Femur (tissue), 1 donor: ENCODE results near the gene IRF9.
"Not testable (repeated sequence)": the region's sequence is repeated elsewhere in the genome, so short reads cannot be mapped to it uniquely, and the experiment has no call there.

Experiments used
- DNase-seq: peaks from one replicate; pipeline ENCODE4 v3.0.0-alpha.2; 2017

IRF9 gene

DNA sequence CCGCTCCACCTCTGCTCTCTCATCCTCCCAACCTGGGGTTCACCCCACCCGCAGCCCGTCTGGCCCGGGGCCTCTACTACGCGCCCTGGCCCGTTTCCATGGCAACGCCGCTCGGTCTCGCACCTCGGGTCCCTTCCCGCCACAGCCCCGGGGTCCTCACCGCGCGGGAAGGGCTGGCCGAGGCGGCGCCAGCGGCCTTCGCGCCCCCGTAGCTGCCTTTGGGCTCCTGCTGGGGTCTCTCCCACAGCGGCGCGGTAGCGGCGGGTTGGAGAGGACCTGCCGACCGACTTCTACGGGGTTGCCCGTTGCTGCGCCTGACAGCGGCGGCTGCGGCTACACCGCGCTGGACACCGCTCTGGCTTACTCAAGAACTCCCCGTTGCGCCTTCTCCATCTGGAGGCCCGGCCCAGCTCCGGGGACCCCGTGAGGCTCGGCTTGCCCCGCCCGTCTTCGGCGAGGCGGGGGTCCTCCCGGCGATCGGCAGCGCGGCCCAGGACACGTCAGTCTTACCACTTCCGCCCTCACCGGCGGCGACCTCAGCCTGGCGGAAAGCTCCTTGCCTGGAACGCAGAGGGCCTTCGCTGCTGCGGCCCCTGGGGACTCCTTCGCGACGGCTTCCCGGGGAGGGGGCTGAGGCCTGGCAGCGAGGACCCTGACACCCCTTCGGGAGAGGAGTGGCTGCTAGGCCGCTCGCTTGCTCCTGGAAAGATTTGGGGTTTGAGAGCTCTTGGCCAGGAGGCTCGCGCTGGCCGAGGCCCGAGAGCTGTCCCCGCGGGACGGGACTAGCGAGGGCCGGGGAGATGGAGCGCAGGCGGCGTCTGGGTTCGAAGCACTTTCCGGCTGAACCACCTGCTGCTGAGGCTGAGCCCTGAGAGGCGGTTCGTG lies 34.4 kb downstream of the IRF9 start, which contains the start of gene TM9SF1:
Gene TM9SF1, minus strand, starts transcription at position 256 of the 885 bp plus-strand sequence. CDS start 422 bp downstream, outside the sequence.
- peak; percentile 94 for DNase-seq

DNA sequence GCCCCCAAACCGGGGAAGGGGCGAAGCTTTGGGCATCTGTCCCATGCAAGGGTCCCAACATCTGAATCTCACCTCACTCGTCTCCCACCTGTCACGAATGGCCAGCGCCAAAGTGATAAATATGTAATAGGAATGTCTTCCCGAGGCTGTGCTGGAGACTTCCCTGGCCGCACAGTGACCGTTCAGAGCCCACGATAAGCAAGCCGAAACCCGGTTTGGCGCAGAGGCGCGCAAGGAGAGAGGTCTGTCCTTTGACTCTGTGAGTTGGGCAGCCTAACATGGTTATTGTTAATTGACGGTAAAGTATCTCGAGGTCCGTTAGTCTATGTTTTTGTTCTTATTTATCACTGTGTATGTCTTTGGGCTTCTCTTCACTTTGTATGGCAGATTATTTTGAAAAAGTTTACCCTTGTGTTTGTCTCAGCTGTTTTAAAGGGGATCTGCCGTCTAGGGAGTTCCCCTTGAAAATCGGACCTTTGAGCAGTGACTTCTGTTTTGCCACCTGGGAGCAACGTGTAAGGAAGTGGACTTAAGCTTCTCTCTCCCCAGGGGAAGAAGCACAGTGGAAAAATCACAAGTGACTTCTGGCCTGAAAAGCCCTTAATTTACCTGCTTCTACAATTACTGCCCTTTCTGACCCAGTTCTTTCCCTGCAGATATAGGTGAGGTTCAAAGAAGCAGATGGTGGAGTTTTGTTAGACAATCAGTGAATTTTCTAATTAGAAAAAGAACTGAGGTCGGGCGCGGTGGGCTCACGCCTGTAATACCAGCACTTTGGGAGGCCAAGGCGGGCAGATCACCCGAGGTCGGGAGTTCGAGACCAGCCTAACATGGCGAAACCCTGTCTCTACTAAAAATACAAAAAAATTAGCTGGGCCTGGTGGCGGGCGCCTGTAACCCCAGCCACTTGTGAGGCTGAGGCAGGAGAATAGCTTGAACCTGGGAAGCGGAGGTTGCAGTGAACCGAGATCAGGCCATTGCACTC lies 35.3 kb downstream of the IRF9 start:
- DNase-seq: no peak

DNA sequence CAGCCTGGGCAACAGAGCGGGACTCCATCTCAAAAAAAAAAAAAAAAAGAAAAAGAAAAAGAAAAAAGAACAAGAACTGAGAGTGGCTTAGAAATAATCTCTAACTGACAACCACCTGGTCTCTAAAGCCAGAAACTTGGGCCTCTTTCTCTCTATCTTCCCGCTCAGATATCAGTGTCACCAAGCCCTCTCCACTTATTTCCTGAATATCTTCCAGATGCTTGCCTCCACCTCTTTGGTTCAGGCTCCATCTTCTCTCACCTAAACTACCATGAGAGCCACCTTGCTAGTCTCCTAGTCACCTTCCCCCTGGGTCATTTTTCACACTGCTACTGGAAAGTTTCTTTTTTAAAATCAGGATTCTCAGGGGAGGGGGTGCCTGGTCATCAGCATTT lies 36.0 kb downstream of the IRF9 start:
- no peak for DNase-seq

DNA sequence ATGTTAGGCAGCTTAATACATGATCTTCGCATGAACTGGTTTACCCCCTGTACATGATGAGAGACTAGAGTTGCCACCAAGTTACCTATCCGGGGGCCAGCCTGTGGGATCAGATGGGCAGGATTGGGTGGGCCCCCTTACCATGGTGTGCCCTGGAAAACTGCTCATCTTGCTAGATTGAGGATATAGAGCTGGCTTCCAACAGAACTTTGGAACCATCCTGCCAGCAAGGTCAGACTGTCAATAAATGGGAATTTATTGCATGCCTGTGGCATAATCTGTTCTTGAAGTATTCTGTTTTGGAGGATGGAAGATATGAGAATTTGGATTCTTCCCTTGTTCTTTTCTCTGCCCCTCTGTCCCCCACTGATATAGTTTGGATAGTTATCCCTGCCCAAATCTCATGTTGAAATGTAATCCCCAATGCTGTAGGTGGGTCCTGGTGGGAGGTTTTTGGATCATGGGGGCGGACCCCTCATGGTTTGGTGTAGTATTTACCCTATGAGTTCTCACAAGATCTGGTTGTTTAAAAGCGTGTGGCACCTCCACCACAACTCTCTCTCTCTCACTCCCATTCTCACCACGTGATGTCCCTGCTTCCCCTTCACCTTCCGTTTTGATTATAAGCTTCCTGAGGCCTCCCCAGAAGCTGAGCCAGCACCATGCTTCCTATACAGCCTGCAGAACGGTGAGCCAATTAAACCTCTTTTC lies 37.9 kb downstream of the IRF9 start:
- no peak for DNase-seq

DNA sequence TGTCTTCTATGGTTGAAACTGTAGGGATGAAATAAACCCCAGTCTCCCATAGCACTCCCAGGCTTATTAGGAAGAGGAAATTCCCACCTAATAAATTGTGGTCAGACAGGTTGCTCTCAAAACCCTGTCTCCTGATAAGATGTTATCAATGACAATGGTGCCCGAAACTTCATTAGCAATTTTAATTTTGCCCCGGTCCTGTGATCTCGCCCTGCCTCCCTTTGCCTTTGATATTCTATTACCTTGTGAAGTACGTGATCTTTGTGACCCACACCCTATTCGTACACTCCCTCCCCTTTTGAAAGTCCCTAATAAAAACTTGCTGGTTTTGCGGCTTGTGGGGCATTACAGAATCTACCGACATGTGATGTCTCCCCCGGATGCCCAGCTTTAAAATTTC lies 41.5 kb downstream of the IRF9 start:
- not testable (repeated sequence) for DNase-seq

DNA sequence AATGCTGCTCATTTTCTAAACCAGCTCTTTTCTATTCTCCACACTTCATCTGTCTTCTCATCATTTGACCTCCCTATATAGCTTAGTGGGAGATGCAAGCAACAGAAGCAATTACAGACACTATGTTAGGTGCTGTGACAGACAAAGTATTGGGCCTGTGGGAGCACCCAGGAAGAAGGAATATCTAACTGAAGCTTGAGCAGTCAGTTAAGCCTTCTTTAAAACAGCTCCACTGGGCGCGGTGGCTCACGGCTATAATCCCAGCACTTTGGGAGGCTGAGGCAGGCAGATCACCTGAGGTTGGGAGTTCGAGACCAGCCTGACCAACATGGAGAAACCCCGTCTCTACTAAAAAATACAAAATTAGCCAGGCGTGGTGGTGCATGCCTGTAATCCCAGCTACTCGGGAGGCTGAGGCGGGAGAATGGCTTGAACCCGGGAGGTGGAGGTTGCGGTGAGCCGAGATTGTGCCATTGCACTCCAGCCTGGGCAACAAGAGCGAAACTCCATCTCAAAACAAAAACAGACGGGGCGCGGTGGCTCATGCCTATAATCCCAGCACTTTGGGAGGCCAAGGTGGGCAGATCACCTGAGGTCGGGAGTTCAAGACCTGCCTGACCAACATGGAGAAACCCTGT lies 42.3 kb downstream of the IRF9 start:
- DNase-seq: not testable (repeated sequence)

DNA sequence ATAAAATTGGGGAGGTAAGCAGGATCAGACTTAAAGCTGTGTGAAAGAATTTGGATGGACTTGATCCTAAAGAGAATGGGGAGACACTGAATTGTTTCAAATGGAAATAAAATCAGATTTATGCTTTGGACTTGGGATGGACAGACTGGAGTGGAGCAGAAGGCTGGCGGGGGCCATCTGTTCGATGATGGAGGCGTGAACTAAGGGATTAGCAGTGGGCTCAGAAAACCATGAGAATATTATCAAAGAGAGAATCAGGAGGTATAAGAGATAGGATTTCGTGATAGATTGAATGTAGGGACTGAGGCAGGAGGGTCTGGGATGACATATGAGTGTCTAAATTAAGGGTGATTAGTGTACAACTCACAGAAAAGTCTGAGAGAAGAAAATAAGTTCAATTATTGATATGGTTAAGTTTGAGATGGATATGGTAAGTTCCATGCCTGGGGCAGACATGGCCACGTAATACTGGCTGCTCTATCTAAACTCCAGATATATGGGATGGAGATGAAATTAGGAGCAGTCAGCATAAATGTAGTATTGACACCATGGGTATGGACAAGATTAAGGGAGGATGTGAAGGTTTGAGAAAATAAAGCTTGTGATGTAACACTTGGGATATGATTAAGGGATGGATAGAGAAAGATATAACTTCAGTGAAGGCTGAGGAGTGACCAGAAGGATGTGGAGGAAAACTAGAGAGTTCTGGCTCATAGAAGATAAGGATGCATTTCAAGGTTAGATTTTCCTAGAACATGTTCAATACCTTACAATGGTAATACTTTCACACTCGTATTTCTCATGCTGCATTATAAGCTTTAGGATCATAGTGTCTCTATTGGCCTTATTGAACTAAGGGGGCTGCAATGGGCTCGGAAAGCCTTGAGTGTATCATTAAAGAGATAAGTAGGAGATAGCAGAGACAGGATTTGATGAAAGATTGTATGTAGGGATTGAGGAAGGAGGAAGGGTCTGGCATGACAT lies 43.4 kb downstream of the IRF9 start:
- DNase-seq: no peak

DNA sequence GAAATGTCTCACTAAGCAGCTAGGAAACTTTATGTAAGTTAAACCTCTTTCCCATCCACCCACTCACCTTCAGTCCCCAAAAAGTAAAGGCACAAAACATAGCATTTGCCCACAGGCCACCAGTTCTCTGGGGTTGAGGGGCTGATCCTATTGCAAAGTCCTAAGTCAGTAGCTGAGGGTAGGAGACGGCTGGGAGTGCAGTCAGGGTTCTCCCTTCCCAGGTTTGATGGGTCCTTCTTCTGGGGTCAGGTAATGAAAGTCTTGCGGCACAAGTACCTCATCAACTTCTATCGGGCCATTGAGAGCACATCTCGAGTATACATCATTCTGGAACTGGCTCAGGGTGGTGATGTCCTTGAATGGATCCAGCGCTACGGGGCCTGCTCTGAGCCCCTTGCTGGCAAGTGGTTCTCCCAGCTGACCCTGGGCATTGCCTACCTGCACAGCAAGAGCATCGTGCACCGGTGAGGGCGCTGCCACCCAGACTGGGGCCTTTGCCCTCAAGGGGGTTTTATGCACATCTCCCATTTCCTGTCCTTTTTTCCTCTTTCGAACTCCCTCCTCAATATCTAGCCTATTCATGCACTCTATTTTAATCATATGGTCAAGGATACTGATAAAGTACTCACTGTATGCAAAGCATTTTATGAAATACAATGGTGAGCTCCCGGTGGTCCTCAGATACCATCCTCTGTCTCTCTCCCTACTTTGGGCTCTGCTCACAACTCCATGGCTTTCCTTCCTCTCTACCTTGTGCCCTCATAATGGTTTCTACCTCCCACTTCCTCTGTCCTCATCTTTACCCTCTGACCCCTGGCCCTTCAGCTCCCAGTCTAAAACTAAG lies 45.4 kb downstream of the IRF9 start:
- DNase-seq: no peak

DNA sequence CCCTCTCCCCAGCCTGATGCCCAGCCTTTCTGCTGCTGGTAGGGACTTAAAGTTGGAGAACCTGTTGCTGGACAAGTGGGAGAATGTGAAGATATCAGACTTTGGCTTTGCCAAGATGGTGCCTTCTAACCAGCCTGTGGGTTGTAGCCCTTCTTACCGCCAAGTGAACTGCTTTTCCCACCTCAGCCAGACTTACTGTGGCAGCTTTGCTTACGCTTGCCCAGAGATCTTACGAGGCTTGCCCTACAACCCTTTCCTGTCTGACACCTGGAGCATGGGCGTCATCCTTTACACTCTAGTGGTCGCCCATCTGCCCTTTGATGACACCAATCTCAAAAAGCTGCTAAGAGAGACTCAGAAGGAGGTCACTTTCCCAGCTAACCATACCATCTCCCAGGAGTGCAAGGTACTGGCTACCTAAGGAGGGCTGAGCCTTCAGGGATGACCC lies 46.1 kb downstream of the IRF9 start:
- DNase-seq: no peak

DNA sequence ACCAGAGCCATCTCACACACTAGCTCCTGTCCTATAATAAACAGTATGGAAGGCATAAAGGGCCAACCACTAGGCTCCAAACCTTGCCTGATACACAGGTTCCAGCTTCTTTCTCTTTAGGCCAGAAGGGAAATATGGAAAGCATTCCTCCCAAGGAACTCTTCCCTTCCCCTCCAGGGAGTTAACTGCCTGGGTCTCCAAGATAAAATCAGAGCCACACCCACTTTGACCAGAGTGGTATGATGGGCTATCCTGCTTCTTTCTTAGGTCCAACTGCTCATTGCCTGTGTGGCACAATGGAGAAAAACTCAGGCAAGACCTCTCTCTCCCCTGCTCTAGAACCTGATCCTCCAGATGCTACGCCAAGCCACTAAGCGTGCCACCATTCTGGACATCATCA lies 46.6 kb downstream of the IRF9 start:
- no peak for DNase-seq

DNA sequence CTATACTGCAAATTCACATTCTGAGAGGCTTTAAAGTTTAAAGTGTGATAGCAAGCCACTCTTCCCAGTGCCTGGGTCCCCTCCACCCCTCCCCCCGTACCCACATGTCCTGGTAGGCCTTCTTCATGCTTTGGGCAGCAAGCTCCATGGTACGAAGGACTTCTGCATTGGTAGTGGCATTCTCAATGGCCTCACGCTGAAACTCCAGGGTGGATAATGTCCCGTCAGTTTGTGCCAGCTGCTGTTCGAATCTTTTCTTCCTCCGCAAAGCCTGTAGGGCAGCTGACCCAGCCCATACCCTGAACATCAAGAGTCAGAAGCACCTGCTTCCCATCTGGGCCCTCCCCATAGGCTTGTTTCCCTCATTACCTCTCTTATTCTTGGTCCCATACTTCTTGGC lies 50.2 kb downstream of the IRF9 start:
- no peak for DNase-seq

DNA sequence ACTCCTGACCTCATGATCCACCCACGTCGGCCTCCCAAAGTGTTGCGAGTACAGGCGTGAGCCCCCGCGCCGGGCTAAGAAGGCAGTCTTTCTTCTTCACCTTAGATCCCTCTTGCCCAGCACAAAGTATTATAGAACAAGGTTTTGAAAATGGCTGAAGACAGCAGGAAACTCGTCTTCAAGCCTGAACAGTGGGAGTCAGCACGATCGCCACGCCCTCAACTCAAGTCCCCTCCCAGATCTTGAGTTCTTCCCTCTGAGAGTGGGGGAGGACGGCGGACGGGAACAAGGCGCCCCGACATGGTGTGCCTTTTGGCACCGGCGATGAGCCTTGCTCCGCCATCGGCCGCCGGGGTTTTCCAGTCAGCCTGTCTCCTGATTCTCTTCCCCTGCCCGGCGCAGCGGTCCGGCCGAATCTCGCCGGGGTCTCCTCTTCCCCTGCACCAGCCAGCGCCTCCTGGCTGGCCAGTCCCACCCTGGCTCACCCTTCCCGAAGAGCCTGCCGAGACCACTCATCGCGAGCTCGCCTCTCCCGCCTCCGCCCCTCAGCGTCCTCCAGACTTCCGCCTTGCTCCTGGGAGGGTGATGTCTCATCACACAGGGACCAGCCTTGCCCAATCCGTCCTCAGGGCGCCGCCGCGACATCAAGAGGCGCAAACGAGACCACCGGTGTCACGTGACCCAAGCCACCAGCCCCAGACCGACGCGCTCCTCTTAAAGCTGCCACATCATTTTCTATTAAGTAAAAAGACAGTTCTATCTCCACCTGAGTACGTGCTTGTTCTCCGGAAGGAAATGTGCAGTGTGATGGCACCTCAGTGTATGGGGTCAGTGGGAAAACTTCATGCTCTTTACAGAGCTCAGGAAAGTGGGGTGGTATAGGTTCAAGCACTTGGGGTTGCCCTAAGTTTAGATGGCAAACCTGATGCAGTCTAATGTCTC lies 52.1 kb downstream of the IRF9 start, which contains the start of gene CHMP4A:
Gene CHMP4A, minus strand, starts transcription at position 565 of the 942 bp plus-strand sequence. Its CDS starts 49 bp downstream, at position 516.
- DNase-seq: peak; percentile 98

DNA sequence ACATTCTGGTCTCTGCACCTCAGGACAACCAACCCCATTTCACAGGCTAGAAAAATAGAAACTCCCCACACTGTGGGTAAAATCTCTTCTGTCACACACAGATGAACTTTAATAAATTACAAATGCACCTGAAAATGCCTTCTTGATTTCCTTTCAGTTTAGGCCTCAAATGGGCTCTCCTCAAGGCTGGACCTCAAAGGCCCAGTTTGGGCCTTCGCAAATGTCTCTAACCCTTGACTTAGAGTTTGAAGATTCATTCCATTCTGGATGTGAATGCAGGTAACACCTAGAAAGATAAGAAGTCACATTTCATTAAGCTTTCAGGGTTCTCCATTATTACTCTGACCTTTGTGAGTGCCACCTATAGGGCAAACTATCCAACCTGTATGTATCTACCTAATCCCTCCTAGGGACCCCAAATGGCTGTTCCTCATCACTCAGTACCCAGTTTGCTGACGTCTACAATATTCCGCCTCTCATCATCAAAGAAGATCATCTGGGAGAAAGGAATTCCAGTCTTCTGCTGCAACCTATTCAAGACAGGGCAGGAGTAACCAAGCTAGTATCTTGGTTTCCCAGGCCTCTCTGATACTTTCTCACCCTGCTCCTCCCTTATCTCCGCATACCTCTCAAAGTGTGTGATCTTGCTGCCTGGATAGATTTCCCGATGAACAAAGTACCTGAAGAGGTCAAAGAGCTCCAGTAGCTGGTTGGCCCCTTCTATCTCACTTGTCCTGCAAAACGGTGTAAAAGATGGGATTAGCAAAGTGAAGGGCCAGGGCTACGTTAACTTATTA lies 53.0 kb downstream of the IRF9 start:
- no peak for DNase-seq

DNA sequence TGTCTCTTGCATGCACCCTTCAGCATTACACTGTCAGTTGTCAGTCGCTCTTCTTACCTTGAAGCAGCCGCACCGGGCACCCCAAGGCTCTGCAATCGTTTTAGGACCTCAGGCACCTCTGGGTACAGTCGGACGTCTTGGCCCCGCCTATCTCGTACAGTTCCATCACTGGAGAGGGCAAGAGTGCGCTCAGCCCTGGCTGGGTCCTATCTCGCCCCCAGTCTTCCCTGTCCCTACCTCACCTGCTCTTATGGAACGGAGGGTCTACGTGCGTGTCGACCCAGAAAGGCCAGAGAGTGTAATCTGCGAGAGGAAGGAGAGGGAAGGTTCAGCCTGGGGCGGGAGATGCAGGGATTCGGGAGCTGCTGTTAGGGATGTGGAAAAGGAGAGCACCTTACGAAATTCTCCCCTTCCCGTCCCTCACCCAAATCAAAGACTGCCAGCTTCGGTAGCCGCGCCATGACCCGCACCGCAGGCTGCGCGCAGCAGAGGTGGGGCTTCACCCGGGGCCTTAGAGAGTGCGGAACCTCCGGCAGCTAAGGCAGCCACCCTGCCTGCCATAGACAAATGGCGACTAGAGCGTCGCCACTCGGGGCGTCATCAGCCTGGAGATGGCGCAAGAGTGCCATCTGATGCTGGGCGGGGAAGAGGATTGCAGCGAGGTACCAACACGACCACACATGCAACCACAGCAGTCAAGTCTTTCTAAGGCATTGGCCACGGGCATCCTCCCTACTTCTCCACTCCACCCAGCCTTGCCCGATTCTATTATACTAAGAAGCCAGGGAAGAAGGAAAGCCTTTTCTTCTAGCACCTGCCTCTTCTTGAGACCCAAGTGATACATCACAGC lies 54.7 kb downstream of the IRF9 start, which contains the start of gene MDP1:
Gene MDP1, minus strand, starts transcription at position 572 of the 850 bp plus-strand sequence. Its CDS starts 111 bp downstream, at position 461.
- DNase-seq: peak; percentile 91
